Colonic mucosa (tissue), 2 donors: ENCODE measurements around the gene EPHX1. TPM values are rescaled to one million over a fixed set of nuclear protein-coding genes. Genes with fewer than 3 reads are reported as not detected.

Source experiments
- total RNA-seq, 2 donors: library from RNA; stranded (reverse); fragmentation: NEBNext Ultra II Directional in 1 of 2; extraction: Animal tissue kit (Norgen Biotek cat#: 25700) in 1 of 2; gene quantifications; one replicate each; pipeline ENCODE4 v1.2.1, GENCODE V29; 2021
- donor health status: DM: no; HTN: no; CAD: no.
- donor health status: DM: no; HTN: no; CAD: no.

Gene EPHX1
- total RNA-seq, 2 donors from 2014 or later: 58.0 to 61.9 TPM

Other genes starting within 250 kb of the EPHX1 start
- 10 to 100 TPM; 43.5 to 63.7 TPM for gene ENAH, start 157.0 kb upstream of the EPHX1 start, total RNA-seq
- 100 to 1,000 TPM; 233 to 264 TPM for gene SRP9, start 32.3 kb upstream of the EPHX1 start, total RNA-seq
- 100 to 1,000 TPM; 124 to 165 TPM for gene TMEM63A, start 72.3 kb downstream of the EPHX1 start, total RNA-seq
- 100 to 1,000 TPM; 201 to 211 TPM for gene LEFTY1, start 79.0 kb downstream of the EPHX1 start, total RNA-seq
- 10 to 100 TPM; 34.0 to 61.6 TPM for gene PYCR2, start 114.1 kb downstream of the EPHX1 start, total RNA-seq
- under 1 TPM; 0.12 to 0.53 TPM for gene LEFTY2, start 131.1 kb downstream of the EPHX1 start, total RNA-seq
- 10 to 100 TPM; 12.9 to 19.8 TPM for gene SDE2, start 189.2 kb downstream of the EPHX1 start, total RNA-seq